HG02610 (cell line): ENCODE measurements around the gene C19orf85.
"Not testable (repeated sequence)": the region's sequence is repeated elsewhere in the genome, so short reads cannot be mapped to it uniquely, and the experiment has no call there.

Experiments used
- ATAC-seq: cut with Tn5 transposase; IDR thresholded peaks from one replicate; pipeline ENCODE4 v1.9.1; 2021; ENCODE audit warnings: mild to moderate bottlenecking, moderate library complexity; ENCODE audit not compliant: unreplicated experiment

Gene C19orf85

DNA sequence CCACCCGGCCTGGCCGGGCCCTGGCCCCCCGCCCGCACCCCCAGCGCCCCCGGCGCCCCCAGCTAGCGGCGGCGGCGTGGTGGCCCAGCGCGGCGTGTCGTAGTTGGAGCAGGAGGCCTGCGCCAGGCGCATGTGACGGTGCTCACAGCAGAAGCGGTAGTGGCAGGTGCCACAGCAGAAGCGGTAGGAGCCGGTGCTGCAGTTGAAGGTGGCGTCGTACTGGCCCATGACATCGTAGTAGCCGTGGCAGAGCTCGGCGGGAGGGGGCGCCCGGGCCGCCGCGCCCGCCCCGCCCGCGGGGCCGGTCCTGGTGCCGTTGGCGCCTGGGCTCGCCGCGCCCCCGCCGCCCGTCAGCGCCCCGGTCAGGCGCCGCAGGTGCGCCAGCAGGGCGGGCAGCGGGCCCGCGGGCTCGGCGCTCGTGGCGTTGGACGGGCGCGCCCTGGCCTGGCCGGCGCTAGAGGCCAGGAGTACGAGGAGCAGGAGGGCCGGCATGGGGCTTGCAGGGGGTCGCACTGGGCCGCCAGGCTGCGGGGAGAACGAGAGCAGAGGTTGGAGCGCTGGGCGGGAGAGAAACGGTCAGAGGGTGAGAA lies 22.1 kb downstream of the C19orf85 start:
- ATAC-seq, result no peak

DNA sequence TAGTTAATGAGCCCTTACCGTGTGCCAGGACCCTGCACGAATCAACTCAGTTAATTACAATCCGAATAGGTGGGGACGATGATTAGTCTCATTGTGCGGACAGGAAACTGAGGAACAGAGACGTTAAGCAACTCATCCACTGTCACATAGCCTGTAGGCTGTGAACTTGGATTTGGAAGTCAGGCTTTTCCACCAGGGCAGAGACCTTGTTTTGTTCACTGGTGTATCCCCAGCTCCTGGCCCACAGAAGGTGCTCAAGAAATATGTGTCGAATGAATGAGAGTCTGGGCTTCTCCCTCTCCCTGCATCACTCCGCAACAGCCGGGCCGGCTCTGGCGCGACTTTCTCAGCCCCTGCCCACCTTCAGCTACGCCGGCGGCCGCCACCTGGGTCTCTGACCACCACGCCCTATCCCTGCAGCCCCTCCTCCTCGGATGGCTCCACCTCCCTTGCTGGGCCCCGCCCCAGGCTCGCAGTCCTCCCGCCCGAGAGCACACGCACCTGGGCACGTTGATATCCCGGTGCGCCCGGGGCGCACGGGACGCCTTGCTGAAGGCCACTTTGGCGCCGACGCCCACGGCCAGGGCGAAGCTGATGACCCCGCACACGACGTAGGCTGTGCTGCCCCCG lies 22.7 kb downstream of the C19orf85 start:
- no peak for ATAC-seq

DNA sequence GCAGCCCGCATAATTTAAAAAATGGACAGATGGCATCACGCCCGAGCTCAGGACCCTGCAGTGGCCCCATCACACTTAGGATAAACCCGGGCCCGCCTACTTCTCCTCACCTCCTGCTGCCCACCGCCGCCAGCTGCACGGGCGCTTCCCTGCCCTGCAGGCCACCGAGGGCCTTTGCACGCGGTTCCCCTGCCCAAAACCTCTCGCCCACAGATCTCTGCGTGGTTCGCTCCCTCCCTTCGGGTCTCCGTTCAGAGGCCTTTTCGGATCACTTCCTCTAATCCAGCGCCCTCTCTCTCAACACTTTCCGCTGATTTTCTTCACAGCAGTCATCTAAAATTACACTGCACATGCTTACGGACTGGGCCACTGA lies 23.2 kb downstream of the C19orf85 start:
- ATAC-seq, result no peak

DNA sequence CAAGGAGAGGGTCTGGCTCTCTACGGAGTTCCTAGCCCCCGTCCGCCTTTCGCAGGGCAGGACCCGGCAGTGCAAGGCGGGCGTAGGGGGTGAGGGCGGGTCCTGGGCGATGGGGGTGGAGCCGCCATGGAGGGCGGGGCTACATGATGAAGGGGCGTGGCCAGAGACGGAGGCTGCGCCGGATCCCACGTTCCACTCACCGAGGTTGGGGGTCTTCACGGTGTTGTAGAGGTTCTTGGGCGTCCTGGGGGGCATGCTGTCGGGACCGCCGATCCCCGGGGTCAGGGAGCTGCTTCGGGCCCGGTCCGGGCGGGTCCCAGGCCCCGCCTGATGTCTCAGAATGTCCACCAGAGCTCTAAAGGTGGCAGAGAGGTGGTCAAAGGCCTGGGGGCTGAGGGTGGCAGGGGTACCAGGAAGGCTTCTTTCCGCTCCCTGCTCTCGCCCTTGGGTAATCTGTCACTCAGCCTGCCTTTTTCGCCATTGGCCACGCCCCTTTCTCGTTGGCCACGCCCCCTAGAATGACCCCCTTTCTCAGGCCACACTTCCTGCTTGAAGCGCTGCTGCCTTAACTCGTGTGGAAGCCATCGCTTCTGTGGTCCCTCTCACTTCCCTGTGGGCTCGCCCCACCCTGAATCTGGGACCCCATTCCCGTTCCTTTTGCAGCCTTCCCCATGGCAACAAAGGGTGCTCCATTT lies 24.0 kb downstream of the C19orf85 start:
- ATAC-seq, result no peak

DNA sequence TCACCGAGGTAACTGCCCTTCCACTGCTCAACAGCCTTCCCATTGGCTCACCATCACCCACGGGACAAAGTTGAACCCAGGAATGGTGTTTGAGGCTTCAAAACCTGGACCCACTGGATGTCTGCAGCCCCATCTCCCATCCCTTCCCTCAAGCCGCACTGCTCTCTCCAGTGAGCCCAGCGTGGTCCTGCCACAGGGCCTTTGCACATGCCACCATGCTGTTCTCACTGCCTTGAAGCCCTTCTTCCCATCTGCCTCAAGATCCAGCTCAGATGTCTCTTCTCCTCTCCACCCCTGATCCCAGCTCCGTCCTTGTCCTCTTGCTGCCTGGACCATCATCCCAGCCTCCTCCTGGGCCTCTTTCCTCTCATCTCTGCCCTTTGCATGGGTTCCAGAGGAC lies 25.5 kb downstream of the C19orf85 start:
- ATAC-seq, result no peak

DNA sequence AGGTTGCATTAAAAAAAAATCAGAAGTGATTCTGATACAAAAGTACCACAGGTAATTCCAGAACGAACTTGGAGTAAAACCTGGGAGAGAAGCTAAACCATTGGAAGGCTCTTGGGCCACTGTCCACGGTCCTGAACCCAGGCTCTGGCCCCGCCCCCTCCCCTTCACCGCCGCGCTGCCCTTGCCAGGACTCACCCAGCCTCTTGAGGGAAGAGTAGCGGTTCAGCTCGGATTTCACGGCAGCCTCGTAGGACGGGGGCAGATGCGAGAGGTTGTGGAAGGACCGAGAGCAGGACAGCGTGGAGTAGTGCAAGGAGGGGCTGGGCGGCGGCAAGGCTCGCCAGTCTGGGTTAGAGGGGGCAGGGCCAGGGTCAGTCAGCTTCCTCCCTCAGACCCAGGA lies 27.1 kb downstream of the C19orf85 start:
- ATAC-seq, result no peak

DNA sequence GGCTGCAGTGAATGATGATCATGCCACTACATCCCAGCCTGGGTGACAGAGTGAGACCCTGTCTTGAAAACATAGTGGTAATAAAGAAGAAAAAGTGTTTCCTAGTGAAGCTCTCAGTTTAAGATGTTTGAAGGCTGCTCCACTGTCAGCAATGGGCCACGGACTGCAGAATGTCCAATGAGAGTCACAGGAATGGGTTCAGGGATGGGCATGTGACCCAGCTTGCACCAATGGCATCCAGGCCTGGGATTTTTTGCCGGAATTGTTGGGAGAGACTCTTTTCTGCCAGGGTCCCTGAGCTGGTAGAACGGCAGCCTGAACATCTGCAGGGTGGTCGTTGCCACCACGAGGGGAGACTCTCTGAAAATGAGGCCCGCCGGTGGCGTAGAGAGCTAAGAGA lies 27.7 kb downstream of the C19orf85 start:
- ATAC-seq, result no peak

DNA sequence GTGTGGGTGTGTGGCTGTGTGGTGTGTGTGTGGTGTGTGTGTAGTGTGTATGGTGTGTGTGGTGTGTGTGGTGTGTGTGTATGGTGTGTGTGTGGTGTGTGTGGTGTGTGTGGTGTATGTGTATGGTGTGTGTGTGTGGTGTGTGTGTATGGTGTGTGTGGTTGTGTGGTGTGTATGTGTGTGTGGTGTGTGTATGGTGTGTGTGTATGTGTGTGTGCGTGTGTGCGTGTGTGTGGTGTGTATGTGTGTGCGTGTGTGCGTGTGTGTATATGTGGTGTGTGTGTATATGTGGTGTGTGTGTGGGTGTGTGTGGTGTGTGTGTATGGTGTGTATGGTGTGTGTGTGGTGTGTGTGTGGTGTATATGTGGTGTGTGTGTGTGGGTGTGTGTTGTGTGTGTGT lies 29.5 kb downstream of the C19orf85 start:
- no peak for ATAC-seq

DNA sequence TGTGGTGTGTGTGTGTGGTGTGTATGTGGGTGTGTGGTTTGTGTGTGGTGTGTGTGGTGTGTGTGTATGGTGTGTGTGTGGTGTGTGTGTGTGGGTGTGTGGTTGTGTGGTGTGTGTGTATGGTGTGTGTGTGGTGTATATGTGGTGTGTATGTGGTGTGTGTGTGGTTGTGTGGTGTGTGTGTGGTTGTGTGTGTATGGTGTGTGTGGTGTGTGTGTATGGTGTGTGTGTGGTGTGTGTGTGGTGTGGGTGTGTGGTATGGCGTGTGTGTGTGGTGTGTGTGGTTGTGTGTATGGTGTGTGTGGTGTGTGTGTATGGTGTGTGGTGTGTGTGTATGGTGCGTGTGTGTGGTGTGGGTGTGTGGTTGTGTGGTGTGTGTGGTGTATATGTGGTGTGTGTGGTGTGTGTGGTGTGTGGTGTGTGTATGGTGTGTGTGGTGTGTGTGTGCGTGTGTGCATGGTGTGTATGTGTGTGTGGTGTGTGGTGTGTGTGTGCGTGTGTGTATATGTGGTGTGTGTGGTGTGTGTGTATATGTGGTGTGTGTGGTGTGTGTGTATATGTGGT lies 30.1 kb downstream of the C19orf85 start:
- no peak for ATAC-seq

DNA sequence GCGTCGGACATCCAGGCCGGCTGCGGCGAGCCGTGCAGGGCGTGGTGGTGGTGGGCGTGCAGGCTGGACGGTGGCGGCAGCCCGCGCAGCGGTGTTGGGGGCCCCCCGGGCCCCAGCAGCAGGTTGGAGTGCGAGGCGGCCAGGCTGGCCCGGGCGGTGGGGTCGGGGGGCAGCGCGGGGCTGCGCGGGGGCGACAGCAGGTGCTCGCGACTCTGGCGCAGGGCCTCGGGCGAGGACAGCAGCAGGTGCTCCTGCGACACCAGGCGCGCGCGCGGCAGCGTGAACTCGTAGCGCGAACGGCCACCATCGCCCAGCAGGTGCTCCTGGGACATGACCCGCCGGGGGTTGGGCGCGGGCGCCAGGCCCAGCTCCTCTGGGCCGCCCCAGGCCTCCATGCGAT lies 31.3 kb downstream of the C19orf85 start:
- no peak for ATAC-seq

DNA sequence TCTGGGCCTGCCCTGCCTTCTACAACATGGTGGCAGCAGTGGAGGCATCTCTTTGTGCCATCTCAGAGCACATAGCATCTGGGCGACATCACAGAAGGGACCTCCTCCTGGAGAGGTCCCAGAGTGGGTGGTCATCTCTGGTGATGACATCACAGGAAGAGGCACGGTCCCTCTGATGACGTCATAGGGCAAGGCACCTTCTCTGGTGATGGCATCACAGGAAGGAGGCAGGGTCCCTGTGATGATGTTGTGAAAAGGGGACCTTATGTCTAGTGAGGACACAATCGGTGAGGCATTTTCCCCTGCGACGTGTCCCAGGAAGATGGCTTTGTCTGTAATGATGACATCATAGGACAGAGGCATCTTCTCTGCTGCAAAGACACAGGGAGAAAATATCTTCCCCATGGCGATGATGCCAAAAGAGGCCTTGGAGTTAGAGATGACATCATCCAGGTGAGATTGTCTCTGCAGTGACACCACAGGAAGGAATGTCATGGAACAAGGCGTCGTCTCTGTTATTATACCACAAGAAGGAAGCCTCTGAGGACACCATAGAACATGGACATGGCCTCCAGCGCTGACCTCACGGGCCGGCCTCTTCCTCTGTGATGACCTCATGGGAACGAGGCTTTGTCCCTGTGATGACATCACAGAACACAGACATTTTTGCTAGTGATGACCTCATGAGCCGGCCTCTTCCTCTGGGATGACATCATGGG lies 32.2 kb downstream of the C19orf85 start:
- no peak for ATAC-seq

DNA sequence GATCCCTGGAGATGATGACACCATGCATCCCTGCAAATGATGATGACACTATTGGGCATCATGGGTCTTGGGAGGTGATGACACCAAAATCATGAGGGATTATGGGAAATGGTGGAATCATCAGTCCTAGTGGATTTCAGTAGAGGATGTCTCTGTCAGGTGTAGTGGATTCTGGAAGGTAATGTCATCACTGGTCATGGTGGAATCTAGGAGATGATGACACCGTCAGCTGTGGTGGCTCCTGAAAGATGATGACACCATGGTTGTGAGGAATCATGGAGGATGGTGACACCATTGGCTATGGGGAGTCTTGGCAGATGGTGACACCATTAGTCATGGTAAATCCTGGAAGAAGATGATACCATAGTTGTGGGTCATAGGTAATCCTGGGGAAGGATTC lies 33.4 kb downstream of the C19orf85 start:
- ATAC-seq, result no peak

DNA sequence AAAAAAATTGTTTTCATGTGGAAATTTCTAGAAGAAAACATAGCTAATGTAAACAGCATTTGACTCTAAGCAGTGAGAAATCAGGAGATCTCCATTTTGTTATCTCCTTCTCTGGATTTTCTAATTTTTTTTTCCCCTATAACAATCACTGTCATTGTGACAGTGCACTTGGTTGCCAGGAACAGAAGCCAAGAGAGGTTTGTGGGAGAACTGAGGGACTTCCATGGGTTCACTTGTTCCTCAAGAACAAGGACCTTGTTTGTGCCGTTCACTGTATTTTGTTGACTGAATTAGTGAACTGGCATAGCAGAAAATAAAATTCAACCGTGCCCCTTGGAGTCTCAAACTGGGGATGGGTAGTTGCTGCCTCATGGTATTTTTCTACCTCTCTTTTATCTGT lies 38.5 kb downstream of the C19orf85 start:
- ATAC-seq, result no peak

DNA sequence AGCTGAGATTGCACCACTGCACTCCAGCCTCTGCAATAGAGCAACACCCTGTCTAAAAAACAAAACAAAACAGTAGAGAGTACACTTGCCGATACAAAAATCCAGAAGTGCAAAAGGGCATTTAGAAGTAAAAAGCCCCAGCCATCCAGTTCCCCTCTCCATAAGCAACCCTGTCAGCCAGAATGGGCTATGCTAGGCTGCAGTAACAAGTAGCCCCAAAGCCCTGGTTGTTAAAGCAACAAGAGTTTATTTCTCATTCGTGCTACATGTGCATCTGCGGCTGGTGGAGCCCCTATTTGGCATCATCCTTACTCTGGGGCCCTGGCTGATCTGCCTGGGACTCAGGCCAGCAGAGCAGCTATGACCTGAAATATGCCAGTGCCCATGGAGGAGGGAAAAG lies 40.0 kb downstream of the C19orf85 start:
- no peak for ATAC-seq

DNA sequence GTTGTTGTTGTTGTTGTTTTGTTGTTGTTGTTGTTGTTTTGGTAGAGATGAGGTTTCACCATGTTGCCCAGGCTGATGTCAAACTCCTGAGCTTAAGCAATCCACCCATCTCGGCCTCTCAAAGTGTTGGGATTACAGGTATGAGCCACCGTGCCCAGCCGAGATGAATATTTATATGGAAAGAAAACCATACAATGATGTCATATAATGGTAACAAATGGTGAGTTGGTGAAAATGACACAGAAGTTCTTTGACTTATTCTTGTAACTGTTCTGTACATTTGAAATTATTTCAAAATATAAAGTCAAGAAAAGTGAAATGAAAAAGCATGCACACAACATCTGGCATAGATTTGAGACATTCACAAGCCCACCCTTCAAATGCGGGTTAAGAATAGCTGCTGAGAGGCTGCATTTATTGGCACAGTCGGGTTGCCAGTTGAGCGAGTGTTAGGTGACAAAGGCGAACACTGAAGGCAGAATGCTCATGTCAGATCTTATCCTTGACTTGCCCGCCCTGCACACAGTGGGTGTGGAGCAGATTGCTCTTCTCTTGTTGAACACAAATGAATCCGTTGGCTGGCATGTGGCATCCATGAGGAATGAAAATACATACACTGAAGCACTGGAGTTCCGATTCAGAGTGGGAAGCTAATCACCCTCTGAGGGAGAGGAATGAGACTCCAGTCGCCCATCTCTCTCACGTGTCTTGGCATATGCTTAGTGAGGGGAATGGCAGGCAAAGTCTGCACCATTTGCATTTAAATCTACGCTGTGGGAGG lies 41.1 kb downstream of the C19orf85 start:
- no peak for ATAC-seq

DNA sequence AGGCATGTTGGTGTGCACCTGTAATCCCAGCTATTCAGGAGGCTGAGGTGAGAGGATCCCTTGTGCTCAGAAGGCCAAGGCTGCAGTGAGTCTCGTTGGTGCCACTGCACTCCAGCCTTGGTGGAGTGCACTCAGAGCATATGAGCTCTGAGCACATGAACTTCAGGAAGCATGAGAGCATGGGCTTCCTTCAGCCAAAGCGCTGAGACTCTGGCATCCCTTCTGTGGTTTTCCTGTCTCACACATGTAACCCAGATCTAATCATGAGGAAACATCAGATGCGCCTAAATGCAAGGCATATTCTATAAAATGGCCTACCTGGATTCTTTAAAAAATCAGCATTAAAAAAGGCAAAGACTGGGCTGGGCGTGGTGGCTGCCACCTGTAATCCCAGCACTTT lies 43.3 kb downstream of the C19orf85 start:
- not testable (repeated sequence) for ATAC-seq

DNA sequence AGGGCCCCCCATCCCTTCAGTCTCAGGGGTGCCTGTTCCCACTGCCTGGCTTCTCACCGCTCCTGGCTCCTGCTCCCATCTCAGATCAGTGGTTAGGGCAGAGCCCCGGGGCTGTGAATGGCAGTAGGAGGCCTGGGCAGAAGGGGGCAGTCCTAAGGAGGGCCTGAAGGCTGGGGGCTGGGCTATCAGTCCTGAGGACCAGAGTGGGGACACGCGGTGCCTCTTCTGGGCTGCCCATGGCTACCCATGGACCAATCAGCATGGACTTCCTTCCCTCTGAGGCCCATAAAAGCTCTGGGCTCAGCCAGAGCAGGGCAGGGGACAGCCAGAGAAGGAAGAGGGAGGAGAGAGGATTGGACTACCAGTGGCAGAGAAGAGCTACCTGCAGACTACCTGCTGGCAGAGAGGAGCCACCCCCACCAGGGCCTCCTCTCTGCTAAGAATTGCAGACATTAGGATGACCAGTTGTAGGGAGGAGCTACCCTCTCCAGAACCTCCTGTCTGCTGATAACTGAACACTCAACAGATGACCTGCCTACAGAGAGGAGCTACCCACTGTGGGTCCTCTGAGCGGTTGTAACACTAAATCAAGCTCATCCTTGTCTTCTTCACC lies 44.8 kb downstream of the C19orf85 start:
- ATAC-seq, result no peak

DNA sequence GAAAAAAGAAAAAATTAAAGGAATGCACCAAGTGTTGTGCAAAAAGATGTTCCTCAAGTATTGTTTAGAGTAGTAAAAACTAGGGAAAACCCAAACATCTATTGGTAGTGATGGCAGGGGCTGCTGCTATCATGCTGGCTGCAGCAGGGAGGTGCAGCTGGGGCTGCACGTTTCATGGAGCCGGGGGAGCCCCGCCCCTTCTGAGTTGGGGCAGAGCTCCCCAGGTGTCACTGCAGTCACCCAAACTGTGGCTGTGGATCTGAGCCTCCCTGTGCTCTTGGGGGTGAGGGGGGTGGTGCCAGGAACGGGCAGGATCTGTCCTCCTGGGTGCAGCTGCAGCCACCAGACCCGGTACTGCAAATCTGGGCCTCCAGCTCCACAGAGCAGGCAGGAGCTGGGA lies 45.4 kb downstream of the C19orf85 start:
- ATAC-seq, result no peak

DNA sequence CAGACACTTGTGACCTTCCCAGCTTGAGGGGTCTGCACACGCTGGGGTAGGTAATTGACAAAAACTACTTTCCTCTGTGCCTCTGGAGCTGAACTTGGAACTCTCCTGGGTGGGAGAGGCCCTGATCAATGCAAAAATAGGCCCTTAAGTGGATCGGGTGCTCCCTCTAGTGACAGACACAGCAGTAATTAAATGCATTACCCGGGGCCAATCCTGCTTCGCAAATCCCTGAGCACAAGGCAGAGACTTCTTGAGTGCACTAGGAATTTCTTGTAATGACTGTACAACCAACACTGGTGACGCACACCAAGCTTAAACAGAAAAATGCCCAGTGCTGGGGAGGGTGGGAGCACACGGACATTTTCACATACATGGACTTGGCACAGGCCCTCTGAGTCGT lies 46.4 kb downstream of the C19orf85 start:
- no peak for ATAC-seq
